ENCODE results near the gene MPC1L. TPM values are rescaled to one million over a fixed set of nuclear protein-coding genes. Genes with fewer than 3 reads are reported as not detected.

MPC1L gene
- total RNA-seq, 4 donors from 2014 or later, result not detected

GRCh38 chrX:40663078-40663740 lies 40.0 kb downstream of the MPC1L start:
- Histone ChIP-seq H3K4me3 (no peak overlapping the region), H3K27me3 (peaks cover 0 to 2% of the 10 kb centered on the region in 2 donors), H3K9me3 (no peaks in the 10 kb centered on the region), H3K27ac (no peak overlapping the region), H3K36me3 (no peaks in the 10 kb centered on the region), H3K4me1 (no peaks in the 10 kb centered on the region)
- no peak for TF ChIP-seq POLR2A (IDR thresholded peaks at IDR 0.05)
- intact Hi-C loops (cut with DNase I; ENCODE audit: low total_unique reads), result no loop called here
- no peak for DNase-seq

DNA sequence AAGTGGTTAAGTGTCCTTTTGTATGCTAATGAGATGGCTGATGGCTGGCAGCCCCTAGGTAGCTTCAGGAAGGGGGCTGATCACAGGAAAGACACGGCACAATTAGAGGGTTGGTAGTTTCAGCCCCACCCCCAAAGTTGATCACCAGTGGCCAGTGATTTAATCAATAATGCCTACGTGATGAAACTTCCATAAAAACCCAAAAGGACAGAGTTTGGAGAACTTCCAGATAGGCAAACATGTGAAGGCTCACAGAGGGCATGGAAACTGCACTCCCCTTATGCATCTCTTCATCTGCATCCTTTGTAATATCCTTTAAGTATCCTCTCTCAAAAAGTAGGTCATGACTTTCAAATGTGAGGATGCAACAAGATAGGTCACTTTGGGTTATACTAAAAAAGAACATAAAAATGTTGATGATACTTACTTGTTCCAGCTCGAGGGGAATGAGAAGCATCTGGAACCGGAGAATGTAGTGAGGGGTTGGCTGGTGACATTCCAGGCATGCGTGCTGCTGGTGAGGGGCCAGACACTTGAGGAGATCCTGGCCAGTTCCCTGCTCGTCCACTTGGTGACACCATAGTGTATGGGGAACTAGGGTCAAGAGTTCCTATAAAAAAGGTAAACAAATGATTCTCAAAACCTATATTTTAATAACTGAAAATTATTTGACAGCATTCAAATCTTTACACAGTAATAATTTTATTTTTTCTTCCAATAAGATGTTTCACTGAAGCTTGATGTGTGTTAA lies 40.8 kb downstream of the MPC1L start:
- no peak for DNase-seq
- TF ChIP-seq POLR2A (IDR thresholded peaks at IDR 0.05) (no peak), CTCF (IDR thresholded peaks at IDR 0.05) (no peak)
- Histone ChIP-seq H3K27me3 (peaks cover 0 to 2% of the 10 kb centered on the region in 2 donors), H3K4me3 (no peak overlapping the region), H3K36me3 (no peaks in the 10 kb centered on the region), H3K27ac (no peak overlapping the region), H3K4me1 (no peaks in the 10 kb centered on the region), H3K9me3 (no peaks in the 10 kb centered on the region)
- intact Hi-C loops (cut with DNase I; ENCODE audit: low total_unique reads), result no loop called here

DNA sequence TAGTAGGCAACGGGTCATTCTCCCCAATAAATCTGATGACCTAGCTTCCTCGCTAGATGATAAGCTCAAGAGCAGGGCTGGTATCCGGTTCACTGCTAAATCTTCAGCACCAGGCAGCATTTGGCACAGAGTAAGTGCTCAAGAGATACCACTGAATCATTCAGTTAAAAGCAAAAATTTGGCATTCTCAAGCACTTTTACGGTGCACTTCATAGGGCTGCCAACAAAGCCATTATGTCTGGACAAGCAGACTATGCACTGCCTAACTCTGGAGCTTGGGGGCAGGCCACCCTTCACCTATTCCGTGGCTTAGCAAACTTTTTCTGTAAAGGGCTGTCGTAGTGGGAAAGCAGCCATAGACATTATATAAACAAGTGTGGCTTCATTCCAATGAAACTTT lies 47.9 kb downstream of the MPC1L start:
- no peaks in the 10 kb centered on the region for H3K36me3 ChIP-seq

More for the DNA sequence above, 47.9 kb downstream of the MPC1L start:
- intact Hi-C loops (cut with DNase I; ENCODE audit: low total_unique reads), result no loop called here
- TF ChIP-seq POLR2A (IDR thresholded peaks at IDR 0.05), result no peak
- TF ChIP-seq CTCF (IDR thresholded peaks at IDR 0.05), result no peak
- Histone ChIP-seq H3K27ac (no peak overlapping the region), H3K27me3 (no peaks in the 10 kb centered on the region), H3K4me3 (no peak overlapping the region), H3K4me1 (no peaks in the 10 kb centered on the region), H3K9me3 (no peaks in the 10 kb centered on the region)
- no peak for DNase-seq

Other genes starting within 250 kb of the MPC1L start
- gene ATP6AP2, start 42.5 kb upstream of the MPC1L start, total RNA-seq, result 100 to 1,000 TPM in 1 of 4 donors, 10 to 100 TPM in 3; 66.8 to 130 (median 94.5) TPM
- 10 to 100 TPM in 3 of 4 donors, 1 to 10 TPM in 1; 3.6 to 29.1 (median 21.7) TPM for gene CXorf38, start 24.1 kb downstream of the MPC1L start, total RNA-seq
- 100 to 1,000 TPM in 1 of 4 donors, 10 to 100 TPM in 3; 12.6 to 125 (median 46.8) TPM for gene MED14, start 112.1 kb downstream of the MPC1L start, total RNA-seq